ENCODE results near the gene KCNJ3. TPM values are rescaled to one million over a fixed set of nuclear protein-coding genes. Genes with fewer than 3 reads are reported as not detected.

The KCNJ3 gene
- total RNA-seq, 1 experiment from 2014 or later: not detected

- Histone ChIP-seq H3K27me3 (ENCODE audit: insufficient read depth, low read length) (no peaks in the 10 kb centered on the region), H3K4me1 (ENCODE audit: control insufficient read depth in 1 of 2, insufficient read depth in 2 of 2, low read length in 2 of 2) (no peaks in the 10 kb centered on the region), H2AFZ (ENCODE audit: low read depth, low read length, poor library complexity, severe bottlenecking) (no peak overlapping the region), H3K79me2 (ENCODE audit: insufficient read depth, low read length) (no peaks in the 10 kb centered on the region), H4K20me1 (ENCODE audit: insufficient read depth) (no peaks in the 10 kb centered on the region), H3K9me3 (ENCODE audit: control insufficient read depth in 1 of 2, insufficient read depth in 1 of 2, low read depth in 1 of 2, low read length in 2 of 2) (no peaks in the 10 kb centered on the region), H3K36me3 (ENCODE audit: control insufficient read depth in 1 of 2, insufficient read depth in 2 of 2, low read length in 2 of 2) (no peaks in the 10 kb centered on the region), H3K9me2 (ENCODE audit: insufficient read depth) (no peaks in the 10 kb centered on the region), H3K4me3 (replicated peaks in 1 of 2; ENCODE audit: low read depth in 1 of 2, low read length in 2 of 2) (no peak overlapping the region), H3K27ac (ENCODE audit: low read depth, low read length) (no peak overlapping the region), H3K9ac (ENCODE audit: low read length) (no peak overlapping the region), H3K4me2 (ENCODE audit: low read length) (no peak overlapping the region)
- ChIA-PET CTCF (no interaction called here), POLR2A (no interaction called here), RAD21 (ENCODE audit: low non-redundant PET in 1 of 2, low total read pairs in 2 of 2, uncharacterized antibody in 2 of 2, unreplicated experiment in 2 of 2) (no interaction called here)
- BruUV-seq (replicated peaks): no TSS peak
- TF ChIP-seq REST (IDR thresholded peaks at IDR 0.05; ENCODE audit: low read depth) (no peak), TCF7L2 (IDR thresholded peaks at IDR 0.05; ENCODE audit: borderline replicate concordance, extremely low read depth, insufficient read depth, insufficient read length) (no peak), POLR2AphosphoS5 (IDR thresholded peaks at IDR 0.05; ENCODE audit: low read depth, low read length) (no peak), SP1 (IDR thresholded peaks at IDR 0.05; ENCODE audit: low read depth) (no peak), ZNF274 (IDR thresholded peaks at IDR 0.05; ENCODE audit: low read depth, low read length) (no peak), RAD21 (IDR thresholded peaks at IDR 0.05; ENCODE audit: low read depth) (no peak), EZH2 (IDR thresholded peaks at IDR 0.05) (no peak), CEBPB (IDR thresholded peaks at IDR 0.05; ENCODE audit: low read depth) (no peak), EZH2phosphoT487 (IDR thresholded peaks at IDR 0.05; ENCODE audit: borderline replicate concordance) (no peak), SIN3A (IDR thresholded peaks at IDR 0.05; ENCODE audit: low read depth) (no peak), FOSL1 (IDR thresholded peaks at IDR 0.05; ENCODE audit: low read depth) (no peak), POLR2A (IDR thresholded peaks at IDR 0.05; ENCODE audit: borderline replicate concordance, extremely low read depth, insufficient read depth, insufficient read length) (no peak), YY1 (IDR thresholded peaks at IDR 0.05; ENCODE audit: extremely low read depth, insufficient replicate concordance, low read depth, low read length) (no peak)
- TF ChIP-seq, protein P1, sequence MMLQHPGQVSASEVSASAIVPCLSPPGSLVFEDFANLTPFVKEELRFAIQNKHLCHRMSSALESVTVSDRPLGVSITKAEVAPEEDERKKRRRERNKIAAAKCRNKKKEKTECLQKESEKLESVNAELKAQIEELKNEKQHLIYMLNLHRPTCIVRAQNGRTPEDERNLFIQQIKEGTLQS (IDR thresholded peaks at IDR 0.05): no peak
- TF ChIP-seq, protein P2, sequence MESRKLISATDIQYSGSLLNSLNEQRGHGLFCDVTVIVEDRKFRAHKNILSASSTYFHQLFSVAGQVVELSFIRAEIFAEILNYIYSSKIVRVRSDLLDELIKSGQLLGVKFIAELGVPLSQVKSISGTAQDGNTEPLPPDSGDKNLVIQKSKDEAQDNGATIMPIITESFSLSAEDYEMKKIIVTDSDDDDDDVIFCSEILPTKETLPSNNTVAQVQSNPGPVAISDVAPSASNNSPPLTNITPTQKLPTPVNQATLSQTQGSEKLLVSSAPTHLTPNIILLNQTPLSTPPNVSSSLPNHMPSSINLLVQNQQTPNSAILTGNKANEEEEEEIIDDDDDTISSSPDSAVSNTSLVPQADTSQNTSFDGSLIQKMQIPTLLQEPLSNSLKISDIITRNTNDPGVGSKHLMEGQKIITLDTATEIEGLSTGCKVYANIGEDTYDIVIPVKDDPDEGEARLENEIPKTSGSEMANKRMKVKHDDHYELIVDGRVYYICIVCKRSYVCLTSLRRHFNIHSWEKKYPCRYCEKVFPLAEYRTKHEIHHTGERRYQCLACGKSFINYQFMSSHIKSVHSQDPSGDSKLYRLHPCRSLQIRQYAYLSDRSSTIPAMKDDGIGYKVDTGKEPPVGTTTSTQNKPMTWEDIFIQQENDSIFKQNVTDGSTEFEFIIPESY (IDR thresholded peaks at IDR 0.05; ENCODE audit: extremely low read depth, insufficient replicate concordance, low read length): no peak
- TF ChIP-seq, protein P3, sequence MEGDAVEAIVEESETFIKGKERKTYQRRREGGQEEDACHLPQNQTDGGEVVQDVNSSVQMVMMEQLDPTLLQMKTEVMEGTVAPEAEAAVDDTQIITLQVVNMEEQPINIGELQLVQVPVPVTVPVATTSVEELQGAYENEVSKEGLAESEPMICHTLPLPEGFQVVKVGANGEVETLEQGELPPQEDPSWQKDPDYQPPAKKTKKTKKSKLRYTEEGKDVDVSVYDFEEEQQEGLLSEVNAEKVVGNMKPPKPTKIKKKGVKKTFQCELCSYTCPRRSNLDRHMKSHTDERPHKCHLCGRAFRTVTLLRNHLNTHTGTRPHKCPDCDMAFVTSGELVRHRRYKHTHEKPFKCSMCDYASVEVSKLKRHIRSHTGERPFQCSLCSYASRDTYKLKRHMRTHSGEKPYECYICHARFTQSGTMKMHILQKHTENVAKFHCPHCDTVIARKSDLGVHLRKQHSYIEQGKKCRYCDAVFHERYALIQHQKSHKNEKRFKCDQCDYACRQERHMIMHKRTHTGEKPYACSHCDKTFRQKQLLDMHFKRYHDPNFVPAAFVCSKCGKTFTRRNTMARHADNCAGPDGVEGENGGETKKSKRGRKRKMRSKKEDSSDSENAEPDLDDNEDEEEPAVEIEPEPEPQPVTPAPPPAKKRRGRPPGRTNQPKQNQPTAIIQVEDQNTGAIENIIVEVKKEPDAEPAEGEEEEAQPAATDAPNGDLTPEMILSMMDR (IDR thresholded peaks at IDR 0.05 in 2 of 3, conservative IDR thresholded peaks at IDR 0.05 in 1 of 3; ENCODE audit: borderline replicate concordance in 1 of 3, insufficient read depth in 1 of 3, low read depth in 2 of 3, low read length in 2 of 3): no peak
- TF ChIP-seq, protein P4, sequence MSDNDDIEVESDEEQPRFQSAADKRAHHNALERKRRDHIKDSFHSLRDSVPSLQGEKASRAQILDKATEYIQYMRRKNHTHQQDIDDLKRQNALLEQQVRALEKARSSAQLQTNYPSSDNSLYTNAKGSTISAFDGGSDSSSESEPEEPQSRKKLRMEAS (IDR thresholded peaks at IDR 0.05): no peak
- intact Hi-C loops (cut with micrococcal nuclease): no loop called here
- DNase-seq (ENCODE audit: low read depth, low spot score): no peak
- no peak for ATAC-seq
Observed at GRCh38 chr2:154882725-154883124, 184.2 kb downstream of the KCNJ3 start.
